ENCODE data around the gene KRT78. TPM values are rescaled to one million over a fixed set of nuclear protein-coding genes. Genes with fewer than 3 reads are reported as not detected.

KRT78 gene
- total RNA-seq, 2 donors from 2014 or later = not detected

DNA sequence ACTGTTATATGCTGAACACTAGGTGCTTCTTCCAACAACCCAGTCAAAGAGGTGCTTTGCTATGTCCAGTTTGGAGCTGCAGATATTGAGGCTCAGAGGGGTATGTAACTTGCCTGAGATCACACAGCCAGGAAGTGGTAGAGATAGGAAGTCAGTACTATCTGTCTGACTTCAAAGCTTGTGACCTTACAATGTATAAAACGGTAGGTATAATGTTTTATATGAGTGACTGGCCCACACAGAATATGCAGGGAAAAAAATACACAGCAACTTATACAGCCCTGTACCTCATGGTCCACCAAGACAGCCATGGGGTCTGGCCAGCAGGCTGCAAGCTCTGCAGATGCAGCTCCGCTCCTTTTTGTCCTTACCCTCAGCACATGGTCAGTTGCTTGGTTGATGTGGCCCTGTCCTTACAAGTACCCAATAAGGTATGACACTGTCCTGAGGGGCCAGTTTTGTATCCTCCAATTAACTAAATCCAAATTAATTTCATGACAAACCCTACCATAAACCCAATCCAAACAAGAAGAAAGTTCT lies 31.0 kb downstream of the KRT78 start:
- intact Hi-C loops (cut with DNase I, micrococcal nuclease) = no loop called here
- ATAC-seq (no peak), DNase-seq (no peak)

DNA sequence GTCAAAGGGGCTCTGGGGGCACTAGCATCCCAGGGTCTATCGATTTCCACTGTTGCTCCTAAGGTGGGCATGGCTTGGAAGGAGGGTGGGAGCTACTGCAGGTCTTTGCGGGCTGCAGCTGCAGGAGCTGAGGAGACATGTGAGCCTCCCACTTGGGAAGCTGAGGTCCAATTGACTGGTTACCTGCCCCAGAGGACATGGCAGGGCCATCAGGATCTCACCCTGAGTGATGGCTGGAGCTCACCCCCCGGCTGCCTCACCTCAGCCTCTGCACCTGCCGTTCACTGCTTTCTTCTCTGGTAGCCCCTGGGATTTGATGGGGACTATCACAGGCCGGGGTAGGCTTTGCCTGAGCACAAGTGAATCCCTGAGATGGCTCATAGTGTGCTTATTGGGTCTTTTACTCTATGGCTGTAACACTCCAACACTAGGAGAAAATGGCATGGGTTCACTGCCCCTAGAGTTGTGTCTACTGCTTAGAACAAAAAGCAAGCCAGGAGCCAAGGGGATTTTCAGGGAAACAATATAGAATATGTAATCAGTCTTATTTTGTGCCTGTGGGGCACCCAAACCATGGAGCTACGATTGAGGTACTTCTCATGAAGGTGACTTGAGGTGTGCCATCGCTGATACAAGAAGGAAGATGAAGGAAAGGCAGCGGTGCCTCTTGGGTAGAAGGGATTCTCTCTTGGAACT lies 31.6 kb downstream of the KRT78 start:
- DNase-seq = no peak
- intact Hi-C loops (cut with DNase I, micrococcal nuclease) = no loop called here
- no peak for ATAC-seq

DNA sequence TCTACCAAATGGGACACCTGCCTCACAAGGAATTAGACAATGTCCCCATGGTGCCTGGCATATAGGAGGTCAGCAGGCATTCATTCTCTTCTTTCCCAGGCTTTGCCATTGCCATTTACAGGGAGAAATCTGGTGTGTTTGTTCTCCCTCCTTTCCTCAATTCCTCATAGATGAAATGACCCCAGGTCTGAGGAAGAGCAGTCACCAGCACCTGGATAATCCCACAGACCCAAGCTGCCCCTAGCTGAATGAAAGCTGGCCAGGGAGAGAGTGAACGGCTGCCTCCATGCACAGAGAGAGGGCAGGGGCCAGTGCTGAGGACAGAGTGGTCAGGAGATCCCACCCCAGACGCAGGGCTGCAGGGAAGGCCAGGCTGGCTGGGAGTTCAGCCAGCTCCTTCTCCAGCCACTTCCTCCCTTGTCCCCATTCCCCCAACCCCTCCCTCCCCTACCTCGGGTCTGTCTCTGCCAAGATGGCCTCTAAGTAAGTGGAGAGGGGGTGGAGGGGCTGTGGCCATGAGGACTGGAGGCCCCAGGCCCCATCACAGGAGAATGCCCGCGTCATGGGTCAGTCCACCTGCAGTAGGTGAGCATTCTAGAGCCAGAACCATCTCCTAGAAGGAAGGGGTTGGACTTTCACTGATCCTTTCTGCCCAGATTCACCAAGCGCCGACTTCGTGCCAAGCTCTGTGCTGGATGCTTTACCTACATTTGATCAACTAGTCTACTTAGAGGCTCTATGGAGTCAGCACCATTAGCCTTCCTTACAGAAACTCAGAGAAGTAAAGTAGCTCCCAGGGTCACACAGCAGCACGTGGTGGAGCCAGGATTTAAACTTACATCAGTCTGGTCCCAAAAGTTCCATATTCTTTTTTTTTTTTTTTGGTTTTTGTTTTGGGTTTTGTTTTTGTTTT lies 32.9 kb downstream of the KRT78 start:
- no peak for DNase-seq
- ATAC-seq = no peak
- intact Hi-C loops (cut with DNase I, micrococcal nuclease) = no loop called here

- ATAC-seq = no peak
- intact Hi-C loops (cut with DNase I, micrococcal nuclease) = no loop called here
- DNase-seq = no peak
Observed at GRCh38 chr12:52815161-52815560, 33.6 kb downstream of the KRT78 start.

DNA sequence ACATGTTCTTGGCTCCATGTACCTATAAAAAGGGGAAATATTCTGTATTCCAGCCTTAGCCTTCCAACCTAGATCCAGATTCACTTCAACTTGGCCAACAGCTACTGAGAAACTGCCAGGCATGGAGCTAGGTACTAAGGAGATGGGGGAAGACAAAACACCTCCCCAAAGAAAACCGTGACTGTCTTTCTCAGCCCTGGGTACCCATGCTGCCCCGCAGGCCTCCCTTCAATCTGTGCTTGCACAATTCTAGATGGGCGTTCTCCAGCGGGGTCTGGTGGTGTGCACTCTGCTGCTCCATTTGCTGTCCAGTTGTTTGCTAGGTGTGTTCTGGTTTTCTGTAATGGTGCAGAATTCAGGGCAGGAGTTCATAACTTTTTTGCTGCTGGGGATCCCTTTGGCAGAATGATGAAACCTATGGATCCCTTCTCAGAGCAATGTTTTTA lies 34.1 kb downstream of the KRT78 start:
- DNase-seq = no peak
- intact Hi-C loops (cut with DNase I, micrococcal nuclease) = no loop called here
- ATAC-seq = no peak

DNA sequence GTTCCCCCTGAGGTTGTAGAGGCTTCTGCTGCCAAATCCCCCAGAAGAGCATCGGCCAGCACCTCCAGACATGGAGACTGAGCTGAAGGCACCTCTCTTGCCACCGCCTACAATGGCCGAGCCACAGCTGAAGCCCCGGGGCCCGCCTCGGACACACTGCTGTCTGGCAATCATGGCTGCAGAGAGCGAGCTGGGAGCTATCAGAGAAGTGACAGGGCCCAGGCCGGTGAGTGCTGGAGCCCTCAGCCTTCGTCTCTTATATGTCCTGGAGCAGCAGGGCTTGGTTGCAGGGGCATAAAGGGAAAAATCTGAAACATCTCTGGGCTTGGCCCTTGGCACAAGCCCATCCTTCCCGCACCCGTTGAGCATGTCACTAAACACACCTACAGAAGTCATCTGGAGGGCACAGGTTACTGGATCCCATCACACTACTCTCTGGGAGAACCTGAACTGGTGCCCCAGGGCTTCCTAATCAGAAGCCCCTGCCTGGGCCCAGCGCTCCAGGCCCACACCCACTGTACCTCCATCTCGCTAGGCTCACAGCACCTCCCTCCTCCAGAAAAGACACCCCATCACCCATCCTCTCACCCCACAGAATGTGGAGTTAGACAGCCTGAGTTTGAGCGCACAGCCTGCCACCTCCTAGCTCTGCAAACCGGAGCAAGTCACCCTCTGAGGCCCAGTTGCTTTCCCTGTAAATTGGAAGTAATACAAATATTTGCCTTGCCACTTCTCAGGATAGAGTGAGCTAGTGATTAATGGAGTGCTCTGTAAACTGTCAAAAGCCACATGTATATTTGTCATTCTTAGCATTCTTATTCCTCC lies 34.7 kb downstream of the KRT78 start, which contains the start of gene KRT4:
TSS of gene KRT4 (minus strand) at position 232 of the 825 bp plus-strand sequence. CDS start at position 174, 58 bp downstream.
- DNase-seq (no peak), ATAC-seq (no peak)
- intact Hi-C loops (cut with DNase I, micrococcal nuclease) = no loop called here

GRCh38 chr12:52813203-52813819 lies 35.5 kb downstream of the KRT78 start:
- intact Hi-C loops (cut with DNase I, micrococcal nuclease) = no loop called here
- ATAC-seq = no peak

GRCh38 chr12:52812749-52813148 lies 36.0 kb downstream of the KRT78 start:
- DNase-seq = no peak
- no peak for ATAC-seq
- intact Hi-C loops (cut with DNase I, micrococcal nuclease) = no loop called here

More at GRCh38 chr12:52813203-52813819, 35.5 kb downstream of the KRT78 start:
- no peak for DNase-seq

GRCh38 chr12:52812073-52812400 lies 36.8 kb downstream of the KRT78 start:
- intact Hi-C loops (cut with DNase I, micrococcal nuclease) = no loop called here
- ATAC-seq (no peak), DNase-seq (no peak)

GRCh38 chr12:52811191-52812072 lies 37.4 kb downstream of the KRT78 start:
- intact Hi-C loops (cut with DNase I, micrococcal nuclease) = no loop called here

GRCh38 chr12:52810554-52810953 lies 38.2 kb downstream of the KRT78 start:
- intact Hi-C loops (cut with DNase I, micrococcal nuclease) = no loop called here
- ATAC-seq (no peak), DNase-seq (no peak)

More at GRCh38 chr12:52811191-52812072, 37.4 kb downstream of the KRT78 start:
- ATAC-seq = no peak
- DNase-seq = no peak

GRCh38 chr12:52809166-52809565 lies 39.6 kb downstream of the KRT78 start:
- intact Hi-C loops (cut with DNase I, micrococcal nuclease) = no loop called here
- no peak for DNase-seq
- no peak for ATAC-seq

GRCh38 chr12:52808573-52809160 lies 40.1 kb downstream of the KRT78 start:
- no peak for DNase-seq
- ATAC-seq = no peak
- intact Hi-C loops (cut with DNase I, micrococcal nuclease) = no loop called here

GRCh38 chr12:52807544-52808470 lies 41.0 kb downstream of the KRT78 start:
- ATAC-seq = no peak
- no peak for DNase-seq
- intact Hi-C loops (cut with DNase I, micrococcal nuclease) = no loop called here

GRCh38 chr12:52806821-52807543 lies 41.8 kb downstream of the KRT78 start:
- intact Hi-C loops (cut with DNase I, micrococcal nuclease) = no loop called here
- no peak for ATAC-seq
- DNase-seq = no peak

Measured in left colon (tissue), 2 donors.